SK-N-SH treated with all-trans-retinoic acid at 6 μM for 48 hours (cell line): ENCODE measurements around the gene ZBTB8OS.

Source experiments
- ATAC-seq: fragments of 200-7000 bp; cut with Tn5 transposase; 3 replicates; pipeline ENCODE4 v1.9.1; 2020; ENCODE audit warnings: mild to moderate bottlenecking, moderate library complexity
- ISL1 ChIP-seq: fragments of 250-450 bp; sonication (Bioruptor Pico); IDR thresholded peaks from 2 replicates; pipeline ENCODE4 v2.1.2; 2022; ENCODE audit warnings: mild to moderate bottlenecking, moderate library complexity
- TCF4 ChIP-seq: fragments of 250-450 bp; sonication (Bioruptor Pico); IDR thresholded peaks from 2 replicates; pipeline ENCODE4 v1.8.0; 2021; ENCODE audit warnings: mild to moderate bottlenecking, moderate library complexity, borderline replicate concordance
- TOX ChIP-seq: fragments of 250-450 bp; sonication (Bioruptor Pico); IDR thresholded peaks from 2 replicates; pipeline ENCODE4 v1.8.0; 2021; ENCODE audit warnings: mild to moderate bottlenecking, moderate library complexity, borderline replicate concordance
- ZFP3 ChIP-seq: fragments of 250-450 bp; sonication (Bioruptor Pico); IDR thresholded peaks from 2 replicates; pipeline ENCODE4 v1.5.0; 2020; ENCODE audit warnings: mild to moderate bottlenecking, moderate library complexity
- ZNF565 ChIP-seq: fragments of 450-650 bp; formaldehyde crosslinking; conservative IDR thresholded peaks from 2 replicates; pipeline ENCODE4 v1.5.0; 2020; ENCODE audit warnings: low read depth, mild to moderate bottlenecking, moderate library complexity
- TF ChIP-seq, protein P1 (sequence below): fragments of 250-450 bp; sonication (Bioruptor Pico); IDR thresholded peaks from 2 replicates; pipeline ENCODE4 v1.5.0; 2020; ENCODE audit warnings: mild to moderate bottlenecking, moderate library complexity
- TF ChIP-seq, protein P2 (sequence below): fragments of 250-450 bp; sonication (Bioruptor Pico); IDR thresholded peaks from 2 replicates; pipeline ENCODE4 v1.8.0; 2020; ENCODE audit warnings: mild to moderate bottlenecking, moderate library complexity, borderline replicate concordance
- TF ChIP-seq, protein P3 (sequence below): fragments of 250-450 bp; sonication (Bioruptor Pico); IDR thresholded peaks from 2 replicates; pipeline ENCODE4 v1.5.1; 2021; ENCODE audit warnings: mild to moderate bottlenecking, moderate library complexity

The ZBTB8OS gene

DNA sequence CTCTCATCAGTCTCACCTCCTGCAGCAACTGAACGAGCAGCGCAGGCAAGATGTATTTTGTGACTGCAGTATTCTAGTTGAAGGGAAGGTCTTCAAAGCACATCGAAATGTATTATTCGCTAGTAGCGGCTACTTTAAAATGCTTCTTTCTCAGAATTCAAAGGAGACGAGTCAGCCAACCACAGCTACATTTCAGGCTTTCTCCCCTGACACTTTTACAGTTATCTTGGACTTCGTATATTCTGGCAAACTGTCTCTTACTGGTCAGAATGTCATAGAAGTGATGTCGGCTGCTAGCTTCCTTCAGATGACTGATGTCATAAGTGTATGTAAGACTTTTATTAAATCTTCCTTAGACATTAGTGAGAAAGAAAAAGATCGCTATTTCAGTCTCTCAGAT is 57.4 kb downstream of the ZBTB8OS start (continued):
- TF ChIP-seq, protein P1, sequence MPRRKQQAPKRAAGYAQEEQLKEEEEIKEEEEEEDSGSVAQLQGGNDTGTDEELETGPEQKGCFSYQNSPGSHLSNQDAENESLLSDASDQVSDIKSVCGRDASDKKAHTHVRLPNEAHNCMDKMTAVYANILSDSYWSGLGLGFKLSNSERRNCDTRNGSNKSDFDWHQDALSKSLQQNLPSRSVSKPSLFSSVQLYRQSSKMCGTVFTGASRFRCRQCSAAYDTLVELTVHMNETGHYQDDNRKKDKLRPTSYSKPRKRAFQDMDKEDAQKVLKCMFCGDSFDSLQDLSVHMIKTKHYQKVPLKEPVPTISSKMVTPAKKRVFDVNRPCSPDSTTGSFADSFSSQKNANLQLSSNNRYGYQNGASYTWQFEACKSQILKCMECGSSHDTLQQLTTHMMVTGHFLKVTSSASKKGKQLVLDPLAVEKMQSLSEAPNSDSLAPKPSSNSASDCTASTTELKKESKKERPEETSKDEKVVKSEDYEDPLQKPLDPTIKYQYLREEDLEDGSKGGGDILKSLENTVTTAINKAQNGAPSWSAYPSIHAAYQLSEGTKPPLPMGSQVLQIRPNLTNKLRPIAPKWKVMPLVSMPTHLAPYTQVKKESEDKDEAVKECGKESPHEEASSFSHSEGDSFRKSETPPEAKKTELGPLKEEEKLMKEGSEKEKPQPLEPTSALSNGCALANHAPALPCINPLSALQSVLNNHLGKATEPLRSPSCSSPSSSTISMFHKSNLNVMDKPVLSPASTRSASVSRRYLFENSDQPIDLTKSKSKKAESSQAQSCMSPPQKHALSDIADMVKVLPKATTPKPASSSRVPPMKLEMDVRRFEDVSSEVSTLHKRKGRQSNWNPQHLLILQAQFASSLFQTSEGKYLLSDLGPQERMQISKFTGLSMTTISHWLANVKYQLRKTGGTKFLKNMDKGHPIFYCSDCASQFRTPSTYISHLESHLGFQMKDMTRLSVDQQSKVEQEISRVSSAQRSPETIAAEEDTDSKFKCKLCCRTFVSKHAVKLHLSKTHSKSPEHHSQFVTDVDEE (CRISPR knock-in tag) = no peak
- TF ChIP-seq ZFP3 (CRISPR knock-in tag) = no peak

DNA sequence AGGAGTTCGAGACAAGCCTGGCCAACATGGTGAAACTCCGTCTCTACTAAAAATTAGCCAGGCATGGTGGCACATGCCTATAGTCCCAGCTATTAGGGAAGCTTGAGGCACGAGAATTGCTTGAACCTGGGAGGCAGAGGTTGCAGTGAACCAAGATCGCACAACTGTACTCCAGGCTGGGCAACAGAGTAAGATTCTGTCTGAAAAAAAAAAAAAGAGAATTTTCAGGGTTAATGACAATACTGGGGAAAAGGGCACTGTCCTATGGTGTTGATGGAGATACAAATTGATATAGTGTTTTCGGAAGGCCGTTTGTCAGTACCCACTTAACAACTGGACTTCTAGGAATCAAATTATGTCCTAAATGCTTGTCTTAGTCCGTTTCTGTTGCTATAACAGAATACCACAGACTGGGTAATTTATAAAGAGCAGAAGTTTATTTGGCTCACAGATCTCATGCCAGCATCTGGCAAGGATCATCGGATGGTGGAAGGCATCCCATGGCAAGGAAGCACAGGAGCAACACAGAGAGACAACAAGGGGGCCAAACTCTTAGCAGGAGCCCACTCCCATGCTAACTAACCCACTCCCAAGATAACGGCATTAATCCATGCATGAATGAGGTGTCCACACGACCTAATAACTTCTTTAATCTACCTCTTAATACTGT is 69.9 kb downstream of the ZBTB8OS start:
- no peak for ATAC-seq
- TF ChIP-seq, protein P2, sequence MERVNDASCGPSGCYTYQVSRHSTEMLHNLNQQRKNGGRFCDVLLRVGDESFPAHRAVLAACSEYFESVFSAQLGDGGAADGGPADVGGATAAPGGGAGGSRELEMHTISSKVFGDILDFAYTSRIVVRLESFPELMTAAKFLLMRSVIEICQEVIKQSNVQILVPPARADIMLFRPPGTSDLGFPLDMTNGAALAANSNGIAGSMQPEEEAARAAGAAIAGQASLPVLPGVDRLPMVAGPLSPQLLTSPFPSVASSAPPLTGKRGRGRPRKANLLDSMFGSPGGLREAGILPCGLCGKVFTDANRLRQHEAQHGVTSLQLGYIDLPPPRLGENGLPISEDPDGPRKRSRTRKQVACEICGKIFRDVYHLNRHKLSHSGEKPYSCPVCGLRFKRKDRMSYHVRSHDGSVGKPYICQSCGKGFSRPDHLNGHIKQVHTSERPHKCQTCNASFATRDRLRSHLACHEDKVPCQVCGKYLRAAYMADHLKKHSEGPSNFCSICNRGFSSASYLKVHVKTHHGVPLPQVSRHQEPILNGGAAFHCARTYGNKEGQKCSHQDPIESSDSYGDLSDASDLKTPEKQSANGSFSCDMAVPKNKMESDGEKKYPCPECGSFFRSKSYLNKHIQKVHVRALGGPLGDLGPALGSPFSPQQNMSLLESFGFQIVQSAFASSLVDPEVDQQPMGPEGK (CRISPR knock-in tag) = no peak
- no peak for TF ChIP-seq ISL1 (CRISPR knock-in tag)
- TF ChIP-seq ZNF565 = no peak
- TF ChIP-seq TOX (CRISPR knock-in tag) = no peak
- no peak for TF ChIP-seq TCF4
- TF ChIP-seq, protein P3, sequence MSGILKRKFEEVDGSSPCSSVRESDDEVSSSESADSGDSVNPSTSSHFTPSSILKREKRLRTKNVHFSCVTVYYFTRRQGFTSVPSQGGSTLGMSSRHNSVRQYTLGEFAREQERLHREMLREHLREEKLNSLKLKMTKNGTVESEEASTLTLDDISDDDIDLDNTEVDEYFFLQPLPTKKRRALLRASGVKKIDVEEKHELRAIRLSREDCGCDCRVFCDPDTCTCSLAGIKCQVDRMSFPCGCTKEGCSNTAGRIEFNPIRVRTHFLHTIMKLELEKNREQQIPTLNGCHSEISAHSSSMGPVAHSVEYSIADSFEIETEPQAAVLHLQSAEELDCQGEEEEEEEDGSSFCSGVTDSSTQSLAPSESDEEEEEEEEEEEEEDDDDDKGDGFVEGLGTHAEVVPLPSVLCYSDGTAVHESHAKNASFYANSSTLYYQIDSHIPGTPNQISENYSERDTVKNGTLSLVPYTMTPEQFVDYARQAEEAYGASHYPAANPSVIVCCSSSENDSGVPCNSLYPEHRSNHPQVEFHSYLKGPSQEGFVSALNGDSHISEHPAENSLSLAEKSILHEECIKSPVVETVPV = no peak
